H9 (cell line): ENCODE data around the gene ARHGAP9. TPM values are rescaled to one million over a fixed set of nuclear protein-coding genes. Genes with fewer than 3 reads are reported as not detected.

Source experiments
- microRNA-seq: library from miRNA; unstranded; fragments of <30 nt; microRNA quantifications from one replicate; pipeline ENCODE4, GENCODE V29; 2020; ENCODE audit warnings: borderline microRNAs expressed
- total RNA-seq: library from RNA; stranded (reverse); gene quantifications from 2 replicates; pipeline ENCODE4 v1.2.1, GENCODE V29; 2021

The ARHGAP9 gene
- total RNA-seq, 1 experiment from 2014 or later = 3.7 TPM

Small RNA genes within 50 kb of the gene (microRNA-seq; reads per million reads assigned to microRNA genes)
- gene MIR616 = not detected
- gene MIR6758 = not detected

Other genes with a start within 250 kb of the ARHGAP9 start
- gene STAC3, start 228.7 kb downstream of the ARHGAP9 start, total RNA-seq = 2.0 and 2.8 TPM in 2 replicates
- gene R3HDM2, start 48.8 kb downstream of the ARHGAP9 start, total RNA-seq = 43.9 and 45.4 TPM in 2 replicates
- gene INHBC, start 45.1 kb downstream of the ARHGAP9 start, total RNA-seq = not detected in 2 replicates
- 9.6 and 10.1 TPM in 2 replicates for gene INHBE, start 24.6 kb downstream of the ARHGAP9 start, total RNA-seq
- gene GLI1, start 20.1 kb downstream of the ARHGAP9 start, total RNA-seq = 25.8 and 28.4 TPM in 2 replicates
- 352 and 368 TPM in 2 replicates for gene MARS1, start 8.2 kb upstream of the ARHGAP9 start, total RNA-seq
- gene DDIT3, start 40.6 kb upstream of the ARHGAP9 start, total RNA-seq = 12.8 and 14.1 TPM in 2 replicates
- 66.0 and 66.8 TPM in 2 replicates for gene MBD6, start 43.0 kb upstream of the ARHGAP9 start, total RNA-seq
- gene DCTN2, start 67.3 kb upstream of the ARHGAP9 start, total RNA-seq = 96.6 and 97.7 TPM in 2 replicates
- 17.7 and 18.5 TPM in 2 replicates for gene KIF5A, start 70.2 kb upstream of the ARHGAP9 start, total RNA-seq
- 37.1 and 40.7 TPM in 2 replicates for gene PIP4K2C, start 111.3 kb upstream of the ARHGAP9 start, total RNA-seq
- gene DTX3, start 125.0 kb upstream of the ARHGAP9 start, total RNA-seq = 65.2 and 67.5 TPM in 2 replicates
- 22.6 and 24.4 TPM in 2 replicates for gene ARHGEF25, start 131.6 kb upstream of the ARHGAP9 start, total RNA-seq
- gene B4GALNT1, start 153.3 kb upstream of the ARHGAP9 start, total RNA-seq = 2.3 and 2.6 TPM in 2 replicates
- 111 and 112 TPM in 2 replicates for gene OS9, start 214.3 kb upstream of the ARHGAP9 start, total RNA-seq